Panc1 (cell line): ENCODE data around the gene RAPGEF3. TPM values are rescaled to one million over a fixed set of nuclear protein-coding genes. Genes with fewer than 3 reads are reported as not detected.
A peak's percentile ranks its signal among the peaks of the same experiment; 100 is the strongest.

Experiments used
- ATAC-seq: fragments of 200-7000 bp; cut with Tn5 transposase; 2 replicates; pipeline ENCODE4 v1.9.1; 2020; ENCODE audit warnings: mild to moderate bottlenecking, moderate library complexity
- BruUV-seq: library from RNA; stranded (reverse); fragments of 400-500 nt; replicated peaks from 2 replicates; lab custom pipeline; 2021; lab: Mats Ljungman, UMichigan
- CTCF ChIA-PET: fragments of 300-600 bp; sonication (Branson Sonifier 250); formaldehyde crosslinking; loops from one replicate; lab custom pipeline; 2022; ENCODE audit warnings: antibody characterized with exemption; lab: Charles Lee
- POLR2A ChIA-PET: fragments of 300-600 bp; sonication (Branson Sonifier 250); formaldehyde crosslinking; loops from one replicate; lab custom pipeline; 2022; ENCODE audit warnings: antibody characterized with exemption; lab: Charles Lee
- DNase-seq: peaks from one replicate; pipeline ENCODE4 v3.0.0-alpha.2; 2010; ENCODE audit warnings: low read depth, low spot score
- H3K27ac ChIP-seq: 2 replicates; pipeline ENCODE4 v1.5.1; 2011; ENCODE audit warnings: mild to moderate bottlenecking, low read length, inconsistent platforms
- H3K27me3 ChIP-seq: fragments of 200-500 bp; sonication (Bioruptor generic); 2 replicates; pipeline ENCODE4 v1.6.0; 2014; ENCODE audit warnings: low read length, inconsistent platforms; ENCODE audit not compliant: control insufficient read depth, insufficient read depth
- H3K36me3 ChIP-seq: fragments of 200-500 bp; sonication (Bioruptor generic); 2 replicates; pipeline ENCODE4 v1.5.1; 2014; ENCODE audit warnings: inconsistent platforms, mild to moderate bottlenecking, low read length, moderate library complexity; ENCODE audit not compliant: control insufficient read depth, insufficient read depth
- H3K4me1 ChIP-seq: 2 replicates; pipeline ENCODE4 v1.5.1; 2011; ENCODE audit warnings: inconsistent platforms, mild to moderate bottlenecking, low read length, moderate library complexity; ENCODE audit not compliant: control insufficient read depth, insufficient read depth
- H3K4me3 ChIP-seq, 2 experiments: 2 replicates each; pipeline ENCODE4 v1.5.1; 2011 to 2012; ENCODE audit warnings: low read depth in 2 of 2, low read length in 2 of 2, mild to moderate bottlenecking in 2 of 2, inconsistent platforms in 1 of 2, moderate library complexity in 1 of 2
- H3K9me3 ChIP-seq: fragments of 200-500 bp; sonication (Bioruptor generic); 2 replicates; pipeline ENCODE4 v1.5.1; 2014; ENCODE audit warnings: low read depth, mild to moderate bottlenecking, inconsistent platforms, low read length, moderate library complexity; ENCODE audit not compliant: control insufficient read depth, insufficient read depth
- SIN3A ChIP-seq: IDR thresholded peaks from 2 replicates; pipeline ENCODE4 v1.6.1; 2012; ENCODE audit warnings: low read depth, mild to moderate bottlenecking, low read length, moderate library complexity, borderline replicate concordance; ENCODE audit not compliant: insufficient read depth
- TCF7L2 ChIP-seq: IDR thresholded peaks from 2 replicates; pipeline ENCODE4 v1.6.1; 2011; ENCODE audit warnings: mild to moderate bottlenecking, low read depth, low read length, inconsistent platforms
- in situ Hi-C: cut with HindIII; loops from 2 replicates; pipeline ENCODE4 v1.10.0; 2016; ENCODE audit warnings: low sequenced_read_pairs, low pct_unique_long_range_greater_than_20kb
- intact Hi-C: fragments of 100-400 bp; cut with micrococcal nuclease; formaldehyde crosslinking; loops from one replicate; pipeline ENCODE4 v1.10.0; 2022; ENCODE audit not compliant: unreplicated experiment
- total RNA-seq: library from RNA; stranded (reverse); gene quantifications from one replicate; pipeline ENCODE4 v1.2.1, GENCODE V29; 2021; ENCODE audit not compliant: unreplicated experiment
- TF ChIP-seq, protein P1 (sequence below): fragments of 450-650 bp; IDR thresholded peaks from 2 replicates; pipeline ENCODE4 v1.5.1; 2017; ENCODE audit warnings: mild to moderate bottlenecking
- TF ChIP-seq, protein P2 (sequence below), 2 experiments: IDR thresholded peaks; 2 replicates each; pipeline ENCODE4 v1.6.1; 2011 to 2012; ENCODE audit warnings: low read depth in 2 of 2, control low read depth in 1 of 2, low read length in 1 of 2, mild to moderate bottlenecking in 1 of 2, moderate library complexity in 1 of 2; ENCODE audit not compliant: insufficient read depth in 1 of 2

The RAPGEF3 gene
- total RNA-seq, 1 experiment from 2014 or later: 5.8 TPM

DNA sequence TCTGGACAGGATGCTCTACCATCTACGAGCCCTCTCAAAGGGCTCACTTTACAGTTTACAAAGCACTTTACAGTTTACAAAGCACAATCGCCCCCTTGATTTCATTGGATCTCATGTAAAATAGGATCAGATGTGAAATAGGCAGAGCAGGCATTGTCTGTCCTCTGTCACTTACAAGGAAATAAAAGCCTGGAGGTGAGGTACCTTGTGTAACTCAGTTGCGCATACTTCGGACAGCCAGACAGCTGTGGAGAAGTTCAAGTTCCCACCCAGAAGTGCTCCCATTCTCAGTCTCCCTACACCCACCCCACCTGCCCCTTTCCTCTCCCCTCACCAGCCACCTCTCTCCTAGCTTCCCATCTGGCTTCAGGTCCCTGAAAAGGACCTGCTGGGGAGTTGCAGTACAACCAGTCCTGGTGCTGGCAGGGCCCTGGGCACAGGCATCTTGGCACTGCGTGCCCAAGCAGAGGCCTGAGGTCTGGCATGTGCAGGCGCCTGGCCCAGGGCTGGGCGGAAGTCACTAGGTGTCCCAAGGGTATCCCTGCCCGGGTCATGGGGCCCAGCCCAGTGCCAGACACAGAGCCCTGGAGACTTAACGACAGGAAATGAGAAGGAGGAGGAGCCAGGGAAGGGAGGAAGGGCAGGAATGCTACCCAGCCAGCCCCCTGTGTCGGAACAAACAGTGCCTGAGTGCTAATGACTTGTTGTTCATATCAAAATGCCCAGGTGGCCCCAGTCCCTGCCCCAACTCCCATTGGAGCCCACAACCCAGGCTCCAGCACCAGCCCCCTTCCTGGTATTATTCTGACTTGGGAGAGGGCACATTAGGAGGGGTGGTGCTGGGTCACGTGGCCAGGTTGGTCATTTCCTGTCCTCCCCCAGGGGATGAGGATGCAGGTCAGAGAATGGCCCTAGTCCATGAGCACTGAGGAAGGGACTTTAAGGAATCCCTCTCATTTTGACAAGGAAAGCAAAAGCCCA lies 5.4 kb downstream of the RAPGEF3 start:
- DNase-seq (no peak), ATAC-seq (peak; percentile 55)
- no peak overlapping the region; the same call in 1 of the 2 replicates for H3K27ac ChIP-seq
- CTCF ChIA-PET: no interaction called here
- POLR2A ChIA-PET: no interaction called here
- H3K36me3 ChIP-seq: no peaks in the 10 kb centered on the region
- H3K4me3 ChIP-seq: no peak overlapping the region
- H3K27me3 ChIP-seq: no peaks in the 10 kb centered on the region
- in situ Hi-C loops (no loop called here), intact Hi-C loops (no loop called here)
- TF ChIP-seq, protein P1, sequence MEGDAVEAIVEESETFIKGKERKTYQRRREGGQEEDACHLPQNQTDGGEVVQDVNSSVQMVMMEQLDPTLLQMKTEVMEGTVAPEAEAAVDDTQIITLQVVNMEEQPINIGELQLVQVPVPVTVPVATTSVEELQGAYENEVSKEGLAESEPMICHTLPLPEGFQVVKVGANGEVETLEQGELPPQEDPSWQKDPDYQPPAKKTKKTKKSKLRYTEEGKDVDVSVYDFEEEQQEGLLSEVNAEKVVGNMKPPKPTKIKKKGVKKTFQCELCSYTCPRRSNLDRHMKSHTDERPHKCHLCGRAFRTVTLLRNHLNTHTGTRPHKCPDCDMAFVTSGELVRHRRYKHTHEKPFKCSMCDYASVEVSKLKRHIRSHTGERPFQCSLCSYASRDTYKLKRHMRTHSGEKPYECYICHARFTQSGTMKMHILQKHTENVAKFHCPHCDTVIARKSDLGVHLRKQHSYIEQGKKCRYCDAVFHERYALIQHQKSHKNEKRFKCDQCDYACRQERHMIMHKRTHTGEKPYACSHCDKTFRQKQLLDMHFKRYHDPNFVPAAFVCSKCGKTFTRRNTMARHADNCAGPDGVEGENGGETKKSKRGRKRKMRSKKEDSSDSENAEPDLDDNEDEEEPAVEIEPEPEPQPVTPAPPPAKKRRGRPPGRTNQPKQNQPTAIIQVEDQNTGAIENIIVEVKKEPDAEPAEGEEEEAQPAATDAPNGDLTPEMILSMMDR: no peak
- TF ChIP-seq SIN3A: no peak
- H3K9me3 ChIP-seq: no peaks in the 10 kb centered on the region
- BruUV-seq: no TSS peak
- peaks cover 25% of the 10 kb centered on the region for H3K4me1 ChIP-seq

DNA sequence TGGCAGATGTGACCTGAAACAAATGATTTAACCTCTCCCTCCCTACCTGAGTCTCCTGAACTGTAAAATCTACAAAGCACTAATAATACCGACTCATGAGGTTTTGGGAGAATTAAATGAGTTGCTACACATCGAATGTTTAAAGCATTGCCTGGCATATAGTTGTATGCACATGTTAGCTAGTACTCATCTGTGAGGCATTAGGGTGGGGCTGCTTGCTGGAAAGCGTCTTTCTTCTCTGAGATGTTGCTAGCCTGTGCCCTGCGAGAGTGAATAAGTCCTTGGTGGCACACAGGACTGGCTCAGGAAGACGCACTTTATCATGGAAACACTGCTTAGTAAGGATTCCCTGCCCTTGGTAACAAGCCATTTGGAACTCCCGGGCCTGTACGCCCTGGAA lies 6.1 kb downstream of the RAPGEF3 start:
- intact Hi-C loops: no loop called here
- Histone ChIP-seq H3K27ac (no peak overlapping the region), H3K27me3 (no peaks in the 10 kb centered on the region), H3K36me3 (no peaks in the 10 kb centered on the region), H3K9me3 (no peaks in the 10 kb centered on the region), H3K4me1 (peaks cover 18% of the 10 kb centered on the region), H3K4me3 (no peak overlapping the region)
- ChIA-PET CTCF (no interaction called here), POLR2A (no interaction called here)
- no peak for DNase-seq
- TF ChIP-seq, protein P1: no peak
- TF ChIP-seq TCF7L2: no peak
- TF ChIP-seq, protein P2, sequence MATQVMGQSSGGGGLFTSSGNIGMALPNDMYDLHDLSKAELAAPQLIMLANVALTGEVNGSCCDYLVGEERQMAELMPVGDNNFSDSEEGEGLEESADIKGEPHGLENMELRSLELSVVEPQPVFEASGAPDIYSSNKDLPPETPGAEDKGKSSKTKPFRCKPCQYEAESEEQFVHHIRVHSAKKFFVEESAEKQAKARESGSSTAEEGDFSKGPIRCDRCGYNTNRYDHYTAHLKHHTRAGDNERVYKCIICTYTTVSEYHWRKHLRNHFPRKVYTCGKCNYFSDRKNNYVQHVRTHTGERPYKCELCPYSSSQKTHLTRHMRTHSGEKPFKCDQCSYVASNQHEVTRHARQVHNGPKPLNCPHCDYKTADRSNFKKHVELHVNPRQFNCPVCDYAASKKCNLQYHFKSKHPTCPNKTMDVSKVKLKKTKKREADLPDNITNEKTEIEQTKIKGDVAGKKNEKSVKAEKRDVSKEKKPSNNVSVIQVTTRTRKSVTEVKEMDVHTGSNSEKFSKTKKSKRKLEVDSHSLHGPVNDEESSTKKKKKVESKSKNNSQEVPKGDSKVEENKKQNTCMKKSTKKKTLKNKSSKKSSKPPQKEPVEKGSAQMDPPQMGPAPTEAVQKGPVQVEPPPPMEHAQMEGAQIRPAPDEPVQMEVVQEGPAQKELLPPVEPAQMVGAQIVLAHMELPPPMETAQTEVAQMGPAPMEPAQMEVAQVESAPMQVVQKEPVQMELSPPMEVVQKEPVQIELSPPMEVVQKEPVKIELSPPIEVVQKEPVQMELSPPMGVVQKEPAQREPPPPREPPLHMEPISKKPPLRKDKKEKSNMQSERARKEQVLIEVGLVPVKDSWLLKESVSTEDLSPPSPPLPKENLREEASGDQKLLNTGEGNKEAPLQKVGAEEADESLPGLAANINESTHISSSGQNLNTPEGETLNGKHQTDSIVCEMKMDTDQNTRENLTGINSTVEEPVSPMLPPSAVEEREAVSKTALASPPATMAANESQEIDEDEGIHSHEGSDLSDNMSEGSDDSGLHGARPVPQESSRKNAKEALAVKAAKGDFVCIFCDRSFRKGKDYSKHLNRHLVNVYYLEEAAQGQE (IDR thresholded peaks at IDR 0.05; ENCODE audit: insufficient read depth in 1 of 2, low read depth in 2 of 2, low read length in 1 of 2): no peak
- TF ChIP-seq SIN3A: no peak
- BruUV-seq: no TSS peak
- in situ Hi-C loops: no loop called here
- no peak for ATAC-seq
